OCI-LY7 (cell line): ENCODE results near the gene SSTR5. TPM values are rescaled to one million over a fixed set of nuclear protein-coding genes. Genes with fewer than 3 reads are reported as not detected.

Source experiments
- BruUV-seq: library from RNA; stranded (reverse); fragments of 400-500 nt; replicated peaks from 2 replicates; lab custom pipeline; 2021; lab: Mats Ljungman, UMichigan
- CTCF ChIA-PET: fragments of 300-600 bp; sonication (Branson Sonifier 250); formaldehyde crosslinking; loops from one replicate; lab custom pipeline; 2022; ENCODE audit warnings: antibody characterized with exemption; ENCODE audit not compliant: unreplicated experiment; lab: Charles Lee
- POLR2A ChIA-PET: fragments of 300-600 bp; sonication (Branson Sonifier 250); formaldehyde crosslinking; loops from one replicate; lab custom pipeline; 2022; ENCODE audit warnings: antibody characterized with exemption; lab: Charles Lee
- DNase-seq: peaks from one replicate; pipeline ENCODE4 v3.0.0-alpha.2; 2015; ENCODE audit warnings: low spot score
- H2AFZ ChIP-seq: fragments of 200-600 bp; sonication (generic), shearing (Covaris generic); 2 replicates; pipeline ENCODE4 v1.6.1; 2014; ENCODE audit warnings: mild to moderate bottlenecking, antibody characterized with exemption, low read length, moderate library complexity
- H3K27ac ChIP-seq: fragments of 200-600 bp; sonication (generic); 2 replicates; pipeline ENCODE4 v1.5.1; 2014; ENCODE audit warnings: mixed run types, low read depth, mild to moderate bottlenecking, moderate library complexity, low read length, inconsistent platforms; ENCODE audit not compliant: poor library complexity, severe bottlenecking
- H3K36me3 ChIP-seq: fragments of 200-600 bp; sonication (generic); 2 replicates; pipeline ENCODE4 v1.6.1; 2014; ENCODE audit warnings: mild to moderate bottlenecking, antibody characterized with exemption, low read length, moderate library complexity, mixed read lengths; ENCODE audit not compliant: insufficient read depth
- H3K4me1 ChIP-seq: fragments of 200-600 bp; sonication (generic); 2 replicates; pipeline ENCODE4 v1.5.1; 2014; ENCODE audit warnings: mild to moderate bottlenecking, low read length; ENCODE audit not compliant: insufficient read depth, poor library complexity, severe bottlenecking
- H3K4me2 ChIP-seq: fragments of 200-600 bp; sonication (generic); 2 replicates; pipeline ENCODE4 v1.6.1; 2014; ENCODE audit warnings: mild to moderate bottlenecking, low read length
- H3K4me3 ChIP-seq: fragments of 200-600 bp; sonication (generic); 2 replicates; pipeline ENCODE4 v1.5.1; 2014; ENCODE audit warnings: mild to moderate bottlenecking, low read depth, low read length; ENCODE audit not compliant: poor library complexity, severe bottlenecking
- H3K79me2 ChIP-seq: fragments of 200-600 bp; sonication (generic); 2 replicates; pipeline ENCODE4 v1.6.1; 2016; ENCODE audit warnings: low read depth, mild to moderate bottlenecking, low read length, moderate library complexity, mixed read lengths; ENCODE audit not compliant: insufficient read depth
- H3K9me2 ChIP-seq: fragments of 200-600 bp; sonication (generic); 2 replicates; pipeline ENCODE4 v1.6.1; 2016; ENCODE audit warnings: mild to moderate bottlenecking, low read length, mixed read lengths; ENCODE audit not compliant: insufficient read depth
- H3K9me3 ChIP-seq: fragments of 200-600 bp; sonication (generic); 2 replicates; pipeline ENCODE4 v1.6.1; 2014; ENCODE audit warnings: mild to moderate bottlenecking, mixed run types, low read length, mixed read lengths
- H4K20me1 ChIP-seq: fragments of 200-600 bp; sonication (generic); 2 replicates; pipeline ENCODE4 v1.6.1; 2014; ENCODE audit warnings: mild to moderate bottlenecking, antibody characterized with exemption, low read length, moderate library complexity, mixed read lengths; ENCODE audit not compliant: insufficient read depth
- EZH2phosphoT487 ChIP-seq: fragments of 200-600 bp; sonication (generic); IDR thresholded peaks from 2 replicates; pipeline ENCODE4 v1.6.1; 2018; ENCODE audit warnings: low read depth, borderline replicate concordance, mild to moderate bottlenecking, mixed run types, antibody characterized with exemption, low read length, moderate library complexity, mixed read lengths
- intact Hi-C: fragments of 100-400 bp; cut with micrococcal nuclease; formaldehyde crosslinking; loops from one replicate; pipeline ENCODE4 v1.10.0; 2022; ENCODE audit not compliant: unreplicated experiment
- total RNA-seq, 2 experiments: library from RNA; depleted of rRNA in 1 of 2; stranded (reverse); fragments of >200 nt in 1 of 2; shearing (Covaris generic) in 1 of 2; gene quantifications; 2 replicates each; pipeline ENCODE4 v1.2.3, GENCODE V29; 2014 to 2022
- TF ChIP-seq, protein P1 (sequence below): fragments of 200-600 bp; sonication (generic); conservative IDR thresholded peaks from 2 replicates; pipeline ENCODE4 v1.5.1; 2014; ENCODE audit warnings: mild to moderate bottlenecking, antibody characterized with exemption, low read length, moderate library complexity, mixed read lengths

Gene SSTR5
- total RNA-seq, 2 experiments from 2014 or later, result not detected

DNA sequence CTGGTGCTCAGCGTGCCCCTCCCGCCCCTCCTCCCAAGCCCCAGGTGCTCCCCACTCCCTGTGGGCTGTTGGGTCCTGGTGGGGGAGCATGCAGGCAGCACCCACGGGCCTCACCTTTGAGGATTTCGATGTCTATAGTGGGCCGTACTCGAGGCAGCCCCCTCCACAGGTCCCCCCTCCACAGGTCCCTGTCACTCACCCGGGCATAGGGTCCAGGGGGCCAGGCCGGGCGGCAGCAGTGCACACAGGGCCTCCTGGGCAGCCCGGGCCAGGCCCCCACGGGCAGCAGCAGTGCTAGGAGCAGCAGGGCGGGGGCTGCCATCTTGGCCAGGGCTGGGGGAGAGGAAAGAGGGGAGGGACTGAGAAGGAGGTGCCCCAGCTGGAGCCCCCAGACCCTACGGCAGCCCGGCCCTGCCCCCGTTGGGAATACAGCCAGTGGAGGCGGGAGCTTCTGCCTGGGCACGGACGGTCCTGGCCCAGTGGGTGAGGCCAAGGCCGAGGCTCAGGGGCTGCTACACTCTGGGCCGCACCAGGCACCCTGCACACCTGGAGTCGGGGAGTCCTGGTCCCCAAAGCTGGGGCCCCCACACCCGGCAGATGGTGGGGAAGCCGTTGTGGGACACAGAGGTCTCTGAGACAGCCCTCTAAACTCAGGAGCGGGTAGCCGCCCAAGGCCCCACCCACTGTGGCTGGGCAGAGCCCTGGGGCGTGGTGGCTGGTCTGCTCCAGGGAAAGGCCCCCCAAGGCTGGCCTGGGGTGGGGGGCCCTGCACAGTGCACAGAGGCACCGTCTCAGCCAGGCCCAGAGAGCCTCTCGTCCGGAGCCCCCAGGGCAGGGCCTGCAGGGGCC, 22.3 kb downstream of the SSTR5 start:
- Histone ChIP-seq H3K79me2 (no peaks in the 10 kb centered on the region), H3K9me2 (no peaks in the 10 kb centered on the region), H2AFZ (no peak overlapping the region), H3K27ac (no peak overlapping the region), H4K20me1 (no peaks in the 10 kb centered on the region), H3K36me3 (no peaks in the 10 kb centered on the region), H3K4me1 (no peaks in the 10 kb centered on the region), H3K4me2 (no peak overlapping the region), H3K9me3 (0 out of 2 replicates have a peak, but pooled peaks cover 4% of the 10 kb centered on the region), H3K4me3 (no peak overlapping the region)
- no peak for DNase-seq
- BruUV-seq, result no TSS peak
- CTCF ChIA-PET, result no interaction called here
- POLR2A ChIA-PET, result no interaction called here
- TF ChIP-seq EZH2phosphoT487, result no peak
- TF ChIP-seq, protein P1, sequence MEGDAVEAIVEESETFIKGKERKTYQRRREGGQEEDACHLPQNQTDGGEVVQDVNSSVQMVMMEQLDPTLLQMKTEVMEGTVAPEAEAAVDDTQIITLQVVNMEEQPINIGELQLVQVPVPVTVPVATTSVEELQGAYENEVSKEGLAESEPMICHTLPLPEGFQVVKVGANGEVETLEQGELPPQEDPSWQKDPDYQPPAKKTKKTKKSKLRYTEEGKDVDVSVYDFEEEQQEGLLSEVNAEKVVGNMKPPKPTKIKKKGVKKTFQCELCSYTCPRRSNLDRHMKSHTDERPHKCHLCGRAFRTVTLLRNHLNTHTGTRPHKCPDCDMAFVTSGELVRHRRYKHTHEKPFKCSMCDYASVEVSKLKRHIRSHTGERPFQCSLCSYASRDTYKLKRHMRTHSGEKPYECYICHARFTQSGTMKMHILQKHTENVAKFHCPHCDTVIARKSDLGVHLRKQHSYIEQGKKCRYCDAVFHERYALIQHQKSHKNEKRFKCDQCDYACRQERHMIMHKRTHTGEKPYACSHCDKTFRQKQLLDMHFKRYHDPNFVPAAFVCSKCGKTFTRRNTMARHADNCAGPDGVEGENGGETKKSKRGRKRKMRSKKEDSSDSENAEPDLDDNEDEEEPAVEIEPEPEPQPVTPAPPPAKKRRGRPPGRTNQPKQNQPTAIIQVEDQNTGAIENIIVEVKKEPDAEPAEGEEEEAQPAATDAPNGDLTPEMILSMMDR, result no peak
- intact Hi-C loops, result no loop called here

DNA sequence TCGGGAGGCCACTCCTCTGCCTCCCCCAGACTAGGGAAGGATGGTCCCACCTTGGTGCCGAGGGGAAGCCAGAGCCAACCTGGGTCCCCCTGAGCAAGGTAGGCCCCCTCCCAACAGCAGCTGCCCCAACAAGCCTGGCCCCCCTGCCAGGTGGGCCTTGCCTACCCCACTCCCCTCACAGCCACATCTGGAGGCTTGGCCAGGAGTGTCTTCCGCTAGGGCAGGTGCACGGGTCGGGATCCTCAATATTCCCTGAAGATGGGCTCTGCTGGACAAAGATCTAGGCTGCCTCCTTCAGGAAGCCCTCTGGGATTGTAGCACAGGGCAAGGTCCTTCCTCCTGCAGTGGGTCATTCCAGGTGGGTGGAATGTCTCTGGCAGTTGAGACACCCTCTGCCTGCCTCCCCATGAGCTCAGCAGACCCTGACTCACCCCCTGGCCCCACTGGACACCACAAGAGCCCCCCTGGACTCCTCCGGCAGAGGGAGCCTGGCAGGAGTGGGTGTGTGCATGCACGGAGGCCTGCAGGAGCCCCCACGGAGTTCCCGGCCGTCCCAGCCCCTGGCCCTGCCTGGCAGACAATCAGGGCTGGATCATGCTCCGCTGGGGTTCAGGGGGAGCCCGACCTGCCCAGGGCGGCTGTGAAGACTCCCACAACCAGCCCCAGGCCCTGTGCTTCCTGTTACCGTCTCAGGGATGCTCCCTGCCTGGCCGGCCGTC, 23.1 kb downstream of the SSTR5 start:
- Histone ChIP-seq H3K9me2 (no peaks in the 10 kb centered on the region), H4K20me1 (no peaks in the 10 kb centered on the region), H3K4me2 (no peak overlapping the region), H3K4me1 (no peaks in the 10 kb centered on the region), H3K9me3 (0 out of 2 replicates have a peak, but pooled peaks cover 4% of the 10 kb centered on the region), H3K4me3 (no peak overlapping the region), H3K36me3 (no peaks in the 10 kb centered on the region), H3K27ac (no peak overlapping the region), H2AFZ (no peak overlapping the region), H3K79me2 (no peaks in the 10 kb centered on the region)
- ChIA-PET POLR2A (no interaction called here), CTCF (no interaction called here)
- intact Hi-C loops, result no loop called here
- no peak for TF ChIP-seq EZH2phosphoT487
- TF ChIP-seq, protein P1, result no peak
- DNase-seq, result no peak
- BruUV-seq, result no TSS peak
